GM23248 (cell line): Measurements from ENCODE around the gene PAIP2. TPM values are rescaled to one million over a fixed set of nuclear protein-coding genes. Genes with fewer than 3 reads are reported as not detected.

Experiments used
- DNase-seq: peaks from one replicate; pipeline ENCODE4 v3.0.0-alpha.2; 2015
- H2AFZ ChIP-seq: fragments of 200-600 bp; sonication (generic); 2 replicates; pipeline ENCODE4 v1.6.1; 2016; ENCODE audit warnings: antibody characterized with exemption
- H3F3A ChIP-seq: fragments of 200-600 bp; sonication (generic); 2 replicates; pipeline ENCODE4 v1.6.1; 2016; ENCODE audit warnings: mild to moderate bottlenecking, antibody characterized with exemption, mixed run types; ENCODE audit not compliant: insufficient read depth
- H3K27ac ChIP-seq: fragments of 200-600 bp; sonication (generic); 2 replicates; pipeline ENCODE4 v1.5.1; 2016; ENCODE audit warnings: mild to moderate bottlenecking
- H3K27me3 ChIP-seq: fragments of 200-600 bp; sonication (generic); replicated peaks from 2 replicates; pipeline ENCODE4 v1.6.1; 2016; ENCODE audit warnings: mild to moderate bottlenecking; ENCODE audit not compliant: insufficient read depth
- H3K36me3 ChIP-seq: fragments of 200-600 bp; sonication (generic); 2 replicates; pipeline ENCODE4 v1.6.1; 2016; ENCODE audit warnings: low read depth, mild to moderate bottlenecking
- H3K4me1 ChIP-seq: fragments of 200-600 bp; sonication (generic); 2 replicates; pipeline ENCODE4 v1.6.1; 2016; ENCODE audit warnings: mild to moderate bottlenecking; ENCODE audit not compliant: insufficient read depth
- H3K4me2 ChIP-seq: fragments of 200-600 bp; sonication (generic); one replicate; pipeline ENCODE4 v1.6.1; 2016; ENCODE audit warnings: mild to moderate bottlenecking; ENCODE audit not compliant: unreplicated experiment
- H3K4me3 ChIP-seq: fragments of 200-600 bp; sonication (generic); 2 replicates; pipeline ENCODE4 v1.5.1; 2016; ENCODE audit warnings: mild to moderate bottlenecking
- H3K79me2 ChIP-seq: fragments of 200-600 bp; sonication (generic); 2 replicates; pipeline ENCODE4 v1.6.1; 2016; ENCODE audit warnings: mild to moderate bottlenecking; ENCODE audit not compliant: insufficient read depth
- H3K9ac ChIP-seq: fragments of 200-600 bp; sonication (generic); 2 replicates; pipeline ENCODE4 v1.6.1; 2016; ENCODE audit warnings: mild to moderate bottlenecking
- H3K9me2 ChIP-seq: fragments of 200-600 bp; sonication (generic); 2 replicates; pipeline ENCODE4 v1.6.1; 2016; ENCODE audit warnings: mixed run types, mild to moderate bottlenecking, moderate library complexity; ENCODE audit not compliant: insufficient read depth
- H3K9me3 ChIP-seq: fragments of 200-600 bp; sonication (generic); one replicate; pipeline ENCODE4 v1.6.1; 2017; ENCODE audit warnings: low read depth
- H4K20me1 ChIP-seq: fragments of 200-600 bp; sonication (generic); 2 replicates; pipeline ENCODE4 v1.6.0; 2016; ENCODE audit not compliant: insufficient read depth
- EZH2 ChIP-seq: fragments of 200-600 bp; sonication (generic); IDR thresholded peaks from 2 replicates; pipeline ENCODE4 v1.6.1; 2018; ENCODE audit warnings: antibody characterized with exemption, mild to moderate bottlenecking; ENCODE audit not compliant: insufficient read depth, poor library complexity, severe bottlenecking
- EZH2phosphoT487 ChIP-seq: fragments of 200-600 bp; sonication (generic); IDR thresholded peaks from 2 replicates; pipeline ENCODE4 v1.6.1; 2018; ENCODE audit warnings: antibody characterized with exemption, moderate library complexity, mild to moderate bottlenecking, low read depth; ENCODE audit not compliant: insufficient read depth
- WGBS, 2 experiments: methylation state at CpG; one replicate each; pipeline ENCODE4 v1.1.6; 2015 to 2017; ENCODE audit warnings: low lambda C conversion rate in 2 of 2, low coverage in 1 of 2; ENCODE audit errors: missing lambda C conversion rate in 2 of 2; 5-methylcytosine and 5-hydroxymethylcytosine counted together
- in situ Hi-C: fragments of 300-500 bp; cut with MboI; formaldehyde crosslinking; loops from 2 replicates; pipeline ENCODE4 v1.15.0; 2020
- polyA plus RNA-seq: library from polyadenylated mRNA; unstranded; fragments of >200 nt; fragmentation: Nextera tagmentation; extraction: Ambion mirVana; gene quantifications from 2 replicates; pipeline ENCODE4 v1.2.1, GENCODE V29; 2016
- total RNA-seq: library from RNA; depleted of rRNA; stranded (reverse); fragments of >200 nt; shearing (Covaris generic); gene quantifications from 2 replicates; pipeline ENCODE4 v1.2.3, GENCODE V29; 2014

PAIP2 gene
- total and polyA plus RNA-seq, 2 experiments from 2014 or later = 62.8 to 112 TPM

GRCh38 chr5:139389701-139390638, 48.3 kb downstream of the PAIP2 start, which contains the start of gene MZB1:
MZB1 (minus strand) TSS chr5:139389913; CDS start chr5:139389856, 57 bp downstream.
- TF ChIP-seq EZH2 = no peak
- TF ChIP-seq EZH2phosphoT487 = no peak
- H3K9me2 ChIP-seq = no peaks in the 10 kb centered on the region

GRCh38 chr5:139390639-139391569, 49.2 kb downstream of the PAIP2 start:
- peak overlapping the region; percentile 61 for H2AFZ ChIP-seq
- no peaks in the 10 kb centered on the region for H3K9me3 ChIP-seq
- TF ChIP-seq EZH2phosphoT487 (no peak), EZH2 (no peak)
- H3K27ac ChIP-seq = peak overlapping the region; percentile 35
- 0 out of 2 replicates have a peak overlapping the region, but pooled peaks have one; percentile 24 for H3K9ac ChIP-seq
- in situ Hi-C loops = no loop called here
- 81 to 87% methylated on average over 9 to 10 of the region's 10 CpGs for WGBS, 2 experiments
- H3K79me2 ChIP-seq = no peaks in the 10 kb centered on the region
- no peaks in the 10 kb centered on the region for H3K9me2 ChIP-seq
- H4K20me1 ChIP-seq = no peaks in the 10 kb centered on the region
- H3K4me2 ChIP-seq = peak overlapping the region; percentile 35
- no peak for DNase-seq
- peaks cover 5% of the 10 kb centered on the region; the same call in 1 of the 2 replicates for H3K4me1 ChIP-seq
- H3K27me3 ChIP-seq = peaks cover 9% of the 10 kb centered on the region
- no peaks in the 10 kb centered on the region for H3K36me3 ChIP-seq
- no peak overlapping the region for H3K4me3 ChIP-seq
- 0 out of 2 replicates have a peak, but pooled peaks cover 5% of the 10 kb centered on the region for H3F3A ChIP-seq

More at GRCh38 chr5:139389701-139390638, 48.3 kb downstream of the PAIP2 start, which contains the start of gene MZB1:
- no peak within 1 kb of the TSS for H3K27ac ChIP-seq
- in situ Hi-C loops = no loop called here
- H3K9me3 ChIP-seq = no peaks in the 10 kb centered on the region
- H3K4me3 ChIP-seq = no peak within 1 kb of the TSS
- no peak for DNase-seq
- H3F3A ChIP-seq = 0 out of 2 replicates have a peak, but pooled peaks cover 6% of the 10 kb centered on the region
- H3K9ac ChIP-seq = no peak within 1 kb of the TSS
- no peaks in the 10 kb centered on the region for H4K20me1 ChIP-seq
- no peaks in the 10 kb centered on the region for H3K79me2 ChIP-seq
- WGBS, 2 experiments = 90 to 92% methylated on average over 10 to 11 of the region's 11 CpGs
- no peaks in the 10 kb centered on the region for H3K36me3 ChIP-seq
- peaks cover 9% of the 10 kb centered on the region for H3K27me3 ChIP-seq
- no peak within 1 kb of the TSS for H3K4me2 ChIP-seq
- no peak within 1 kb of the TSS for H2AFZ ChIP-seq
- H3K4me1 ChIP-seq = peaks cover 11% of the 10 kb centered on the region; the same call in 1 of the 2 replicates

- Histone ChIP-seq H3K9me2 (no peaks in the 10 kb centered on the region), H3K4me2 (peak overlapping the region; percentile 35), H3K27ac (peak overlapping the region; percentile 35), H3K4me3 (peak overlapping the region; percentile 4; the same call in 1 of the 2 replicates), H2AFZ (peak overlapping the region; percentile 61), H3K9ac (peak overlapping the region; percentile 24), H3K4me1 (0 out of 2 replicates have a peak, but pooled peaks cover 4% of the 10 kb centered on the region), H4K20me1 (no peaks in the 10 kb centered on the region), H3K79me2 (no peaks in the 10 kb centered on the region), H3K9me3 (no peaks in the 10 kb centered on the region), H3K27me3 (peaks cover 9% of the 10 kb centered on the region), H3K36me3 (no peaks in the 10 kb centered on the region), H3F3A (no peaks in the 10 kb centered on the region)
- in situ Hi-C loops = no loop called here
- no peak for TF ChIP-seq EZH2
- TF ChIP-seq EZH2phosphoT487 = no peak
- DNase-seq = peak; percentile 60
- 62% methylated on average over 28 to 33 of the region's 33 CpGs for WGBS, 2 experiments
Observed at GRCh38 chr5:139391570-139392323, 50.1 kb downstream of the PAIP2 start.
